ENCODE results near the gene ECI2.

The ECI2 gene

GRCh38 chr6:4176907-4177306 lies 41.5 kb upstream of the ECI2 start:
- no peak overlapping the region for H3K4me3 ChIP-seq (ENCODE audit: severe bottlenecking)
- H3K4me1 ChIP-seq (ENCODE audit: insufficient read depth, poor library complexity, severe bottlenecking): peaks cover 2% of the 10 kb centered on the region
- no peak for TF ChIP-seq CTCF (IDR thresholded peaks at IDR 0.05; ENCODE audit: poor library complexity, severe bottlenecking)
- H3K27ac ChIP-seq (ENCODE audit: poor library complexity, severe bottlenecking): no peak overlapping the region
- ATAC-seq (ENCODE audit: low read depth): no peak
- no peaks in the 10 kb centered on the region for H3K36me3 ChIP-seq (ENCODE audit: low read depth)
- DNase-seq (ENCODE audit: low spot score): no peak
- H3K27me3 ChIP-seq (ENCODE audit: insufficient read depth, poor library complexity, severe bottlenecking): no peaks in the 10 kb centered on the region
- no peaks in the 10 kb centered on the region for H3K9me3 ChIP-seq (ENCODE audit: severe bottlenecking)

GRCh38 chr6:4174042-4174441 lies 38.7 kb upstream of the ECI2 start:
- no peak for ATAC-seq (ENCODE audit: low read depth)
- H3K4me3 ChIP-seq (ENCODE audit: severe bottlenecking): no peak overlapping the region
- DNase-seq (ENCODE audit: low spot score): no peak
- H3K27me3 ChIP-seq (ENCODE audit: insufficient read depth, poor library complexity, severe bottlenecking): no peaks in the 10 kb centered on the region
- no peak for TF ChIP-seq CTCF (IDR thresholded peaks at IDR 0.05; ENCODE audit: poor library complexity, severe bottlenecking)
- no peaks in the 10 kb centered on the region for H3K4me1 ChIP-seq (ENCODE audit: insufficient read depth, poor library complexity, severe bottlenecking)
- no peaks in the 10 kb centered on the region for H3K36me3 ChIP-seq (ENCODE audit: low read depth)
- no peaks in the 10 kb centered on the region for H3K9me3 ChIP-seq (ENCODE audit: severe bottlenecking)
- no peak overlapping the region for H3K27ac ChIP-seq (ENCODE audit: poor library complexity, severe bottlenecking)

GRCh38 chr6:4172368-4172767 lies 37.0 kb upstream of the ECI2 start:
- Histone ChIP-seq H3K9me3 (ENCODE audit: severe bottlenecking) (peaks cover 2% of the 10 kb centered on the region), H3K4me1 (ENCODE audit: insufficient read depth, poor library complexity, severe bottlenecking) (no peaks in the 10 kb centered on the region), H3K4me3 (ENCODE audit: severe bottlenecking) (no peak overlapping the region), H3K27ac (ENCODE audit: poor library complexity, severe bottlenecking) (no peak overlapping the region), H3K27me3 (ENCODE audit: insufficient read depth, poor library complexity, severe bottlenecking) (no peaks in the 10 kb centered on the region), H3K36me3 (ENCODE audit: low read depth) (no peaks in the 10 kb centered on the region)
- no peak for DNase-seq (ENCODE audit: low spot score)
- TF ChIP-seq CTCF (IDR thresholded peaks at IDR 0.05; ENCODE audit: poor library complexity, severe bottlenecking): no peak
- ATAC-seq (ENCODE audit: low read depth): no peak

- Histone ChIP-seq H3K9me3 (ENCODE audit: severe bottlenecking) (peaks cover 2% of the 10 kb centered on the region), H3K4me3 (ENCODE audit: severe bottlenecking) (no peak overlapping the region), H3K4me1 (ENCODE audit: insufficient read depth, poor library complexity, severe bottlenecking) (no peaks in the 10 kb centered on the region), H3K27ac (ENCODE audit: poor library complexity, severe bottlenecking) (no peak overlapping the region), H3K27me3 (ENCODE audit: insufficient read depth, poor library complexity, severe bottlenecking) (no peaks in the 10 kb centered on the region), H3K36me3 (ENCODE audit: low read depth) (no peaks in the 10 kb centered on the region)
- DNase-seq (ENCODE audit: low spot score): no peak
- TF ChIP-seq CTCF (IDR thresholded peaks at IDR 0.05; ENCODE audit: poor library complexity, severe bottlenecking): no peak
- ATAC-seq (ENCODE audit: low read depth): no peak
These were observed 34.9 kb upstream of the ECI2 start for GRCh38 chr6:4170297-4170696.

- no peaks in the 10 kb centered on the region for H3K27me3 ChIP-seq (ENCODE audit: insufficient read depth, poor library complexity, severe bottlenecking)
- H3K36me3 ChIP-seq (ENCODE audit: low read depth): no peaks in the 10 kb centered on the region
- no peak overlapping the region for H3K27ac ChIP-seq (ENCODE audit: poor library complexity, severe bottlenecking)
- peaks cover 2% of the 10 kb centered on the region for H3K9me3 ChIP-seq (ENCODE audit: severe bottlenecking)
- no peaks in the 10 kb centered on the region for H3K4me1 ChIP-seq (ENCODE audit: insufficient read depth, poor library complexity, severe bottlenecking)
- no peak for TF ChIP-seq CTCF (IDR thresholded peaks at IDR 0.05; ENCODE audit: poor library complexity, severe bottlenecking)
- H3K4me3 ChIP-seq (ENCODE audit: severe bottlenecking): no peak overlapping the region
- no peak for DNase-seq (ENCODE audit: low spot score)
- no peak for ATAC-seq (ENCODE audit: low read depth)
These were observed 33.8 kb upstream of the ECI2 start for GRCh38 chr6:4169028-4169789.
